Esophagus muscularis mucosa (tissue), 4 donors: ENCODE data around the gene UQCRC1. TPM values are rescaled to one million over a fixed set of nuclear protein-coding genes. Genes with fewer than 3 reads are reported as not detected.

Source experiments
- DNase-seq: peaks from one replicate; pipeline ENCODE4 v3.0.0-alpha.2; 2017; ENCODE audit errors: extremely low spot score
- H3K27ac ChIP-seq, 4 donors: fragments of 200-600 bp; sonication (generic); replicated peaks in 1 of 4; 1 replicate in 3 of 4; 2 replicates in 1 of 4; pipeline ENCODE4 v1.5.1; 2016 to 2019; ENCODE audit warnings: mild to moderate bottlenecking in 1 of 4
- H3K27me3 ChIP-seq, 4 donors: fragments of 200-600 bp; sonication (generic); one replicate each; pipeline versions ENCODE4 v1.5.1 to v1.6.0; 2016 to 2019
- H3K36me3 ChIP-seq, 4 donors: fragments of 200-600 bp; sonication (generic); one replicate each; pipeline ENCODE4 v1.5.1; 2016 to 2019
- H3K4me1 ChIP-seq, 4 donors: fragments of 200-600 bp; sonication (generic); one replicate each; pipeline ENCODE4 v1.5.1; 2016 to 2019
- H3K4me3 ChIP-seq, 4 donors: fragments of 200-600 bp; sonication (generic); 1 replicate in 2 of 4; 2 replicates in 2 of 4; pipeline ENCODE4 v1.5.1; 2016 to 2019; ENCODE audit warnings: mild to moderate bottlenecking in 4 of 4, moderate library complexity in 1 of 4
- H3K9me3 ChIP-seq, 4 donors: fragments of 200-600 bp; sonication (generic); 1 replicate in 3 of 4; 2 replicates in 1 of 4; pipeline ENCODE4 v1.5.1; 2016 to 2019
- CTCF ChIP-seq, 3 experiments: fragments of 200-600 bp in 2 of 3; fragments of 450-650 bp in 1 of 3; sonication (generic) in 2 of 3; IDR thresholded peaks; one replicate each; pipeline ENCODE4 v1.5.1; 2017 to 2019; ENCODE audit warnings: antibody characterized with exemption in 3 of 3, mild to moderate bottlenecking in 2 of 3, moderate library complexity in 1 of 3
- EP300 ChIP-seq: sonication (generic); formaldehyde crosslinking; IDR thresholded peaks from one replicate; pipeline ENCODE4 v1.6.1; 2017; ENCODE audit warnings: antibody characterized with exemption
- POLR2A ChIP-seq: fragments of 450-650 bp; IDR thresholded peaks from one replicate; pipeline ENCODE4 v1.6.1; 2017; ENCODE audit warnings: antibody characterized with exemption, moderate library complexity, mild to moderate bottlenecking, low read depth
- POLR2AphosphoS5 ChIP-seq, 2 donors: sonication (generic); formaldehyde crosslinking; IDR thresholded peaks; one replicate each; pipeline ENCODE4 v1.6.1; 2017; ENCODE audit warnings: antibody characterized with exemption in 2 of 2
- WGBS: methylation state at CpG from one replicate; pipeline ENCODE4 v1.1.5; 2018; 5-methylcytosine and 5-hydroxymethylcytosine counted together
- intact Hi-C: fragments of 100-400 bp; cut with DNase I; formaldehyde crosslinking; loops from one replicate; pipeline ENCODE4 v1.15.1; 2023
- total RNA-seq, 4 donors: library from RNA; depleted of rRNA; stranded (reverse); fragments of >200 nt; gene quantifications; one replicate each; pipeline versions ENCODE4 v1.1.0 to v1.2.1, GENCODE V29; 2016

UQCRC1 gene
- total RNA-seq, 4 donors from 2014 or later, result 265 to 340 (median 295) TPM

DNA sequence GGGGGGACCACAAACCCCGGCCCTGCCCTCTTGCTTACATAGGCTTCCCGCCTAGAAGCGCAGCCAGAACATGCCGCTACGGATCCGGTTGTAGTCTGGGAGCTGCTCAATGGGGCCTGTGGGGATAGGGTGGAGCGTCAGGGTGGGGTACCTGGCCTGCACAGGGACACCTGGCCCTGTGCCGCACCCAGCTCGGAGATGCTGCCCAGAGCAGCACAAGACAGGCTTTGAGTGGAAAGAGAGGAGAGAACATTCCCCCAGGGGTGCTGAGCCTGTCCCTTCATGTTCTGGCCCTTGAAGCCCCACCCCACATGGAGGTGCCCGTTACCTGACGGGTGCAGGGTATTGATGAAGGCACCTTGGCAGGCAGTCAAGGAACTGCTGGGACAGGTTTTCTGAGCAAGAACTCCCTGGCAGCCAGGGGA is 10.4 kb downstream of the UQCRC1 start:
- DNase-seq, result no peak
- intact Hi-C loops, result no loop called here
- no peak overlapping the region for H3K4me3 ChIP-seq
- peak overlapping the region; percentile 70 to 84 (median 78) for H3K27ac ChIP-seq
- WGBS, result 76% methylated on average over 9 of the region's 11 CpGs
- no peaks in the 10 kb centered on the region for H3K9me3 ChIP-seq
- H3K27me3 ChIP-seq, result peaks cover 0 to 18% (median 0%) of the 10 kb centered on the region in 4 donors
- peaks cover 40 to 72% (median 45%) of the 10 kb centered on the region in 4 donors for H3K4me1 ChIP-seq
- H3K36me3 ChIP-seq, result peaks cover 50 to 69% (median 65%) of the 10 kb centered on the region in 4 donors
- TF ChIP-seq CTCF (IDR thresholded peaks at IDR 0.05), result no peak

DNA sequence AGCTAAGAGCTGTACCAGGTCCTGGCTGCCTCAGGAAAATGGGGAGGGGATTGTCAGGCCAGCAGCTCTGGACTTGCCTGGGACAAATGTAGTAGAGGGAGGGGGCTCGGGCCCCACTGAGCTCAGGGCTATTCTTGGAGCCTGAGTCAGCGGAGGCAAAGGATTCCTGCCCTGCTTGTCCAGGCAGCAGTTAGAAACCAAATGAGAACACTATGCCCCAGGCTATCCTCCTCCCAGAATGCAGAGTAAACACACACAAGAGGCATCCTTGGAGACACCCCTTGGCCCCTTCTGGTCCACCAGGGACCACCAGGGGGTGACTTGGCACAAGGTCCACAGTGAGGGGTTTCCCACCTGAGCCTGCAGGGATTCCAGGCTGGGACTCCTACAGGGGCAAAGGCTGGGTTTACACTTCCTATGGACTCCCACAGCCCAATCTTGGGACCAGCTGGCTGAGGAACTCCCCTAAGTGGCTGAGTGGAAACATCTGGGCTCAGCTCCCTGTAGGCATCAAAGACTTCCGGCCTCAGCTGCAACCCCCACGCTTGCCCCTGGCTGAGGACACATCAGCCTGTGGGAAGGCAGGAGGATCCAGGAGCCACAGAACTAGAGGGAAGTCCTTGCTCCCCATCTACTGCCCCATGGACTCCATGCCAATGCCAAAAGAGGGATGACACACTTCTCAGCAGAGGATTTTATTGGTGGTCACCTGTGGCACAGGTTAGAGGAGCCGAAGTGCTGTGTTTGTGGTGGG is 10.9 kb downstream of the UQCRC1 start:
- Histone ChIP-seq H3K36me3 (peaks cover 44 to 63% (median 59%) of the 10 kb centered on the region in 4 donors), H3K27ac (peak overlapping the region; percentile 70 to 84 (median 78)), H3K9me3 (no peaks in the 10 kb centered on the region), H3K27me3 (peaks cover 0 to 24% (median 0%) of the 10 kb centered on the region in 4 donors), H3K4me1 (peaks cover 40 to 72% (median 47%) of the 10 kb centered on the region in 4 donors), H3K4me3 (no peak overlapping the region)
- intact Hi-C loops, result no loop called here
- TF ChIP-seq POLR2AphosphoS5 (IDR thresholded peaks at IDR 0.05) (peak; percentile 64 to 69), CTCF (IDR thresholded peaks at IDR 0.05) (no peak)
- DNase-seq, result no peak
- 38% methylated on average over 3 of the region's 5 CpGs for WGBS

DNA sequence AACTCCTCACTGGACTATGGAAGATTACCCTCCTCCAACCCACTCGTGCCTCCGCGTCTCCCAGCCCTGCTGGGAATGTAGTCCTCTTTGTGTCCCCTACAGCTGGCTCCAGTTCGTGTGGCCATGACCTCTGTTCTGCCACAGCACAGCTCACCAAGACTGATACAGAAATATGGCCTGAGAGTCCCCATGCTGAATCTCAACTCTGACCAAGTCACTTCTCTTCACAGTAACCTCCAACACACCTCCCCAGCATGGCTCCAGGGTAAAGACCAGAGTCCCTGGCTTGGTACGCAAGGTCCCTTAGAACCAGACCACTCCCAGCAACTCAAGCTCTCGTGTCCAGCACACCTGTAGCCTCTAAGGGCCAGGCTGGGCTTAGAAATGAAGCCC is 12.0 kb downstream of the UQCRC1 start:
- 92% methylated on average over 4 of the region's 6 CpGs for WGBS
- H3K27ac ChIP-seq, result peak overlapping the region; percentile 70 to 84 (median 78)
- intact Hi-C loops, result no loop called here
- no peak for TF ChIP-seq POLR2AphosphoS5 (IDR thresholded peaks at IDR 0.05)
- no peak for TF ChIP-seq POLR2A
- TF ChIP-seq CTCF (IDR thresholded peaks at IDR 0.05), result no peak
- TF ChIP-seq EP300, result no peak
- no peak overlapping the region for H3K4me3 ChIP-seq
- H3K4me1 ChIP-seq, result peaks cover 40 to 72% (median 47%) of the 10 kb centered on the region in 4 donors
- no peaks in the 10 kb centered on the region for H3K9me3 ChIP-seq
- peaks cover 0 to 35% (median 0%) of the 10 kb centered on the region in 4 donors for H3K27me3 ChIP-seq
- no peak for DNase-seq
- H3K36me3 ChIP-seq, result peaks cover 33 to 52% (median 48%) of the 10 kb centered on the region in 4 donors

GRCh38 chr3:48596676-48597407 is 12.6 kb downstream of the UQCRC1 start:
- peaks cover 0 to 38% (median 0%) of the 10 kb centered on the region in 4 donors for H3K27me3 ChIP-seq
- H3K4me1 ChIP-seq, result peaks cover 40 to 72% (median 47%) of the 10 kb centered on the region in 4 donors
- intact Hi-C loops, result no loop called here
- 87% methylated on average over 5 of the region's 8 CpGs for WGBS
- TF ChIP-seq POLR2A (no peak), POLR2AphosphoS5 (IDR thresholded peaks at IDR 0.05) (no peak), CTCF (IDR thresholded peaks at IDR 0.05) (no peak), EP300 (no peak)
- peak overlapping the region; percentile 70 to 84 (median 78) for H3K27ac ChIP-seq
- peaks cover 28 to 46% (median 42%) of the 10 kb centered on the region in 4 donors for H3K36me3 ChIP-seq
- H3K4me3 ChIP-seq, result no peak overlapping the region
- DNase-seq, result no peak
- no peaks in the 10 kb centered on the region for H3K9me3 ChIP-seq
